HG03280 (cell line): ENCODE measurements around the gene CFAP77.

ENCODE experiments used
- ATAC-seq: cut with Tn5 transposase; IDR thresholded peaks from one replicate; pipeline ENCODE4 v1.9.1; 2021; ENCODE audit warnings: mild to moderate bottlenecking, moderate library complexity; ENCODE audit not compliant: unreplicated experiment

The CFAP77 gene

GRCh38 chr9:132447346-132447745, 37.3 kb downstream of the CFAP77 start:
- no peak for ATAC-seq

GRCh38 chr9:132447902-132448301, 37.9 kb downstream of the CFAP77 start:
- no peak for ATAC-seq

GRCh38 chr9:132451276-132451675, 41.3 kb downstream of the CFAP77 start:
- no peak for ATAC-seq

GRCh38 chr9:132456241-132456640, 46.2 kb downstream of the CFAP77 start:
- ATAC-seq: no peak

- ATAC-seq: no peak
Observed at GRCh38 chr9:132457504-132458236, 47.7 kb downstream of the CFAP77 start.

GRCh38 chr9:132458432-132458831, 48.4 kb downstream of the CFAP77 start:
- ATAC-seq: no peak

GRCh38 chr9:132459661-132460060, 49.6 kb downstream of the CFAP77 start:
- ATAC-seq: no peak

GRCh38 chr9:132460240-132460639, 50.2 kb downstream of the CFAP77 start:
- ATAC-seq: no peak

GRCh38 chr9:132461281-132461896, 51.4 kb downstream of the CFAP77 start:
- no peak for ATAC-seq

GRCh38 chr9:132461971-132462370, 52.0 kb downstream of the CFAP77 start:
- no peak for ATAC-seq

- no peak for ATAC-seq
Observed at GRCh38 chr9:132464547-132464946, 54.5 kb downstream of the CFAP77 start.

GRCh38 chr9:132465131-132465635, 55.2 kb downstream of the CFAP77 start:
- ATAC-seq: no peak

GRCh38 chr9:132472199-132472598, 62.2 kb downstream of the CFAP77 start:
- no peak for ATAC-seq

- ATAC-seq: no peak
Observed at GRCh38 chr9:132472599-132472998, 62.6 kb downstream of the CFAP77 start.

GRCh38 chr9:132474253-132474652, 64.2 kb downstream of the CFAP77 start:
- ATAC-seq: no peak

- ATAC-seq: no peak
Observed at GRCh38 chr9:132478353-132479050, 68.5 kb downstream of the CFAP77 start.

- no peak for ATAC-seq
Observed at GRCh38 chr9:132479733-132480132, 69.7 kb downstream of the CFAP77 start.

- no peak for ATAC-seq
Observed at GRCh38 chr9:132481053-132481849, 71.2 kb downstream of the CFAP77 start.

- ATAC-seq: no peak
Observed at GRCh38 chr9:132482196-132482813, 72.3 kb downstream of the CFAP77 start.

GRCh38 chr9:132485393-132485792, 75.4 kb downstream of the CFAP77 start:
- no peak for ATAC-seq
